Bone marrow (tissue), 2 donors: ENCODE measurements around the gene PTDSS2.

Experiments used
- DNase-seq, 2 donors: peaks; one replicate each; lab custom pipeline; 2025; lab: John Stamatoyannopoulos, UW

PTDSS2 gene

GRCh38 chr11:450809-451451 is 851 bp downstream of the PTDSS2 start:
- peak; percentile 17 to 44 for DNase-seq

- DNase-seq: no peak
Measured at GRCh38 chr11:451738-452137, 1.7 kb downstream of the PTDSS2 start.

GRCh38 chr11:452203-452744 is 2.2 kb downstream of the PTDSS2 start:
- DNase-seq: no peak

- DNase-seq: no peak
Measured at GRCh38 chr11:452916-453527, 2.9 kb downstream of the PTDSS2 start.

GRCh38 chr11:453564-453963 is 3.5 kb downstream of the PTDSS2 start:
- DNase-seq: no peak

- no peak for DNase-seq
Measured at GRCh38 chr11:454043-454442, 4.0 kb downstream of the PTDSS2 start.

GRCh38 chr11:454801-455565 is 4.9 kb downstream of the PTDSS2 start:
- DNase-seq: no peak

- DNase-seq: no peak
Measured at GRCh38 chr11:455566-456147, 5.6 kb downstream of the PTDSS2 start.

- DNase-seq: no peak
Measured at GRCh38 chr11:456533-456932, 6.5 kb downstream of the PTDSS2 start.

- DNase-seq: no peak
Measured at GRCh38 chr11:457111-457760, 7.2 kb downstream of the PTDSS2 start.

- no peak for DNase-seq
Measured at GRCh38 chr11:459511-460220, 9.6 kb downstream of the PTDSS2 start.

GRCh38 chr11:460331-461199 is 10.5 kb downstream of the PTDSS2 start:
- no peak for DNase-seq

- DNase-seq: no peak
Measured at GRCh38 chr11:461626-462025, 11.5 kb downstream of the PTDSS2 start.

GRCh38 chr11:462107-462890 is 12.2 kb downstream of the PTDSS2 start:
- no peak for DNase-seq

GRCh38 chr11:464316-464715 is 14.2 kb downstream of the PTDSS2 start:
- DNase-seq: no peak

- DNase-seq: peak in 1 of 2 donors; percentile 85
Measured at GRCh38 chr11:465896-466530, 15.9 kb downstream of the PTDSS2 start.

GRCh38 chr11:468036-468435 is 18.0 kb downstream of the PTDSS2 start:
- DNase-seq: no peak

GRCh38 chr11:468493-468892 is 18.4 kb downstream of the PTDSS2 start:
- DNase-seq: no peak
